ENCODE measurements around the gene AQP1. TPM values are rescaled to one million over a fixed set of nuclear protein-coding genes. Genes with fewer than 3 reads are reported as not detected.

AQP1 gene
- total RNA-seq, 4 donors from 2014 or later, result 291 to 685 (median 428) TPM

- DNase-seq (ENCODE audit: low spot score) (no peak), ATAC-seq (ENCODE audit: low FRiP score) (no peak)
- no peak for TF ChIP-seq CTCF (IDR thresholded peaks at IDR 0.05)
Measured at GRCh38 chr7:30937416-30937815, 25.8 kb downstream of the AQP1 start.

- ATAC-seq (ENCODE audit: low FRiP score), result peak; percentile 75
- DNase-seq (ENCODE audit: low spot score), result peak; percentile 63
- TF ChIP-seq CTCF (IDR thresholded peaks at IDR 0.05), result peak in 2 of 3 donors; percentile 40 to 42
Measured at GRCh38 chr7:30938435-30939316, 27.0 kb downstream of the AQP1 start.

GRCh38 chr7:30941582-30942323, 30.1 kb downstream of the AQP1 start:
- no peak for TF ChIP-seq CTCF (IDR thresholded peaks at IDR 0.05)
- DNase-seq (ENCODE audit: low spot score) (no peak), ATAC-seq (ENCODE audit: low FRiP score) (no peak)

GRCh38 chr7:30950197-30950596, 38.5 kb downstream of the AQP1 start:
- no peak for ATAC-seq (ENCODE audit: low FRiP score)
- no peak for TF ChIP-seq CTCF (IDR thresholded peaks at IDR 0.05)
- DNase-seq (ENCODE audit: low spot score), result no peak

GRCh38 chr7:30954914-30955313, 43.3 kb downstream of the AQP1 start:
- no peak for ATAC-seq (ENCODE audit: low FRiP score)
- DNase-seq (ENCODE audit: low spot score), result no peak
- no peak for TF ChIP-seq CTCF (IDR thresholded peaks at IDR 0.05)

GRCh38 chr7:30956704-30957103, 45.1 kb downstream of the AQP1 start:
- TF ChIP-seq CTCF (IDR thresholded peaks at IDR 0.05), result no peak
- DNase-seq (ENCODE audit: low spot score) (no peak), ATAC-seq (ENCODE audit: low FRiP score) (no peak)

Data from omental fat pad (tissue), 4 donors.